Epithelial cell of proximal tubule (primary cell): Measurements from ENCODE around the gene EYA4. TPM values are rescaled to one million over a fixed set of nuclear protein-coding genes. Genes with fewer than 3 reads are reported as not detected.
"Not testable (repeated sequence)": the region's sequence is repeated elsewhere in the genome, so short reads cannot be mapped to it uniquely, and the experiment has no call there.

Experiments
- DNase-seq: peaks from one replicate; pipeline ENCODE4 v3.0.0-alpha.2; 2011; ENCODE audit warnings: low read depth
- H3K4me3 ChIP-seq: 2 replicates; pipeline ENCODE4 v1.5.1; 2011; ENCODE audit warnings: low read depth, mild to moderate bottlenecking, low read length
- CTCF ChIP-seq: conservative IDR thresholded peaks from 2 replicates; pipeline ENCODE4 v1.5.1; 2012; ENCODE audit warnings: low read depth, mild to moderate bottlenecking, low read length
- total RNA-seq: library from RNA; depleted of rRNA; stranded (reverse); fragments of >200 nt; gene quantifications from 2 replicates; pipeline ENCODE4 v1.2.3, GENCODE V29; 2015

EYA4 gene
- total RNA-seq, 1 donor from 2014 or later = not detected

DNA sequence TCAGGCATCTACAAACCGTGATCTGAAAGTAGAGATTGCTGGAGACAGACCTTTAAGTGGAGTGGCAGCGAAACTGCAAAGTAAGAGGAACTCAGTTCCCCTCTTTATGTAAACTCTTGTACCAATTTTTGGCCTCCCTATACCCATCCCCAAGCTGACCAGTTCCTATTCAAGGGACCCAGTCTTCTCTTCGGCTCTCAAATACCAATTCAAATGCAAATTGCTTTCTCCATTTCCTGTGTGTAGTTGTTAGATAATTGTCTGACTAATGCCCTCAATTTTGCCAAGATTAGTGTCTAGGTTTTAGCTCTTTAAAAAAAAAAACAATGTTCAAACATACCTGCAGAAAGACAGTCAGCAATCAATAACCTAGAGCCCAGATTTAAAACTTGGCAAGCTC is 150.9 kb downstream of the EYA4 start:
- TF ChIP-seq CTCF = no peak
- H3K4me3 ChIP-seq = no peak overlapping the region
- no peak for DNase-seq

GRCh38 chr6:133392641-133393040 is 151.5 kb downstream of the EYA4 start:
- no peak for DNase-seq
- TF ChIP-seq CTCF = no peak
- no peak overlapping the region for H3K4me3 ChIP-seq

GRCh38 chr6:133393891-133394290 is 152.7 kb downstream of the EYA4 start:
- TF ChIP-seq CTCF = no peak
- DNase-seq = no peak
- no peak overlapping the region for H3K4me3 ChIP-seq

GRCh38 chr6:133394630-133395029 is 153.5 kb downstream of the EYA4 start:
- no peak for DNase-seq
- no peak for TF ChIP-seq CTCF
- H3K4me3 ChIP-seq = no peak overlapping the region

GRCh38 chr6:133396233-133396983 is 155.3 kb downstream of the EYA4 start:
- no peak for DNase-seq
- no peak overlapping the region for H3K4me3 ChIP-seq
- TF ChIP-seq CTCF = no peak

DNA sequence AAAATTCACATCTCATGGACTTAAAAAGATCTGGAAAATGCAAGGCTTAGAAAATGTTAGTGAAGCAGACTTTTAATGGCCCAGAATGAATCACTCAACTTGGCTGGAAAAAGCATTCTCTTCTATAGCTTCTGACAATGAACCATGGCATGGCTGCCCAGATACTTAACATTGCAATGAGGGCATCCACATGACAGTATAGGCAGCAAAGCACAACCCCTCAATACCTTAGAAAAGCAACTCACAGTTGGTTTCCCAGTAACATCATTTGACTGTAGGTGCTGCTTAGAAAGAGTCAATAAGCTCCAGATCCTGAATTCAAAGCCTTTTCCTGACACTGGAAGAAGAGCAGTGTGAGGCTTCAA is 155.8 kb downstream of the EYA4 start:
- DNase-seq = no peak
- TF ChIP-seq CTCF = no peak
- H3K4me3 ChIP-seq = no peak overlapping the region

- not testable (repeated sequence) for H3K4me3 ChIP-seq, DNase-seq
Measured at GRCh38 chr6:133397601-133398000, 156.4 kb downstream of the EYA4 start.
